GM19240 (cell line): ENCODE measurements around the gene PKP1.

Source experiments
- DNase-seq: peaks from one replicate; pipeline ENCODE4 v3.0.0; 2011; ENCODE audit warnings: low spot score; ENCODE audit not compliant: insufficient read length

PKP1 gene

DNA sequence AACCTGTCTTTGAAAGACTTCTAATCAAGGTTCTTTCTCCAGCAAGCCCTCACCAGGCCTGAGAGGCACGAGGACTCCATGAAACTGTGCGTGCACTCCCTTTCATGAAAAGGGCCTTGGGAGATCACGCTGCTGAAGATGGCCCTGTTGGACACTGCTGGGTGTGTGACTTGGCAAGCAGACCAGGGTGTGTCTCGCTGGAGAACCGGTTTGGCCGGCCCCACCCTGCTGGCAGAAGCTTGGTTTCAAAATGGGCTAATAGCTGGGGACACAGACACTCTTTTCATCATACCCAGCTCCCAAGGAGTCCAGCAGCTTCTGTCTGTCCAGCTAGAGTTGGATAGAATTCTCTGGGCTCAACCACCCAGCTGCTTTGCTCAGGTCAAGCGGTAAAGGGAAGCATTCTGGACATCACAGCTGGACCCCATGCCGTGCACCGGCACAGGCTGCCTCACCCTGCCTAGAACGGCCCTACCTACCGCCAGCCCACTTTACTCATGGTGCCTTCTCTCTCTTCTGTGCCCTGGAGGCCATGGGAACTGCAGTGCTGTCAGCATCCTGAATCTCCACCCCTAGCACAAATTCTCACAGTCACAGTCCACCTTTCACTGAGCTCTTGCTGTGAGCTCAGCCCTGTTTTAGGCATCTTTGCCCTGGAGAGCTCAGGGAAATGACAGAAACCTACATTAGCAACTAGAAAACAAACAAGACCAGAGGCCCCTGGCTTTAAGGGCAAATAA lies 24.6 kb downstream of the PKP1 start:
- no peak for DNase-seq

DNA sequence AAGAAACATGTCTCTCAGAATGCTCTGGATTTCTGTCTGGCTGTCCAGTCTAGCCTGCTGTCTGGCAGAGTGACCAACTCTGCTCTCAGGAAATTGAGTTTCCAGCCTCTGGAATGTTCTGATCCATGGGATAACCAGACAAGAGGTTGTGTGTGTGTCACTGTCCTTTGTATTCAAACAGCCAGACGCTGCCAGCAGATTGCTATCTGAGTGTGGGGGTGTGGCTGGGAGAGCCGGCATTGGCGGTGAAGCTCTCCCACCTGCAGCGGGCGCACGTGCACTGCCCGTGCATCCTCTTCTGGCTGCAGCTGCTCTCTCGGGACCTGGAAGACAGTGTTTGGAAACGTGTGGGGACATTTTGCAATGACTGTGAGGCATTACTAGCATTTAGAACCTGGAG lies 26.1 kb downstream of the PKP1 start:
- no peak for DNase-seq

DNA sequence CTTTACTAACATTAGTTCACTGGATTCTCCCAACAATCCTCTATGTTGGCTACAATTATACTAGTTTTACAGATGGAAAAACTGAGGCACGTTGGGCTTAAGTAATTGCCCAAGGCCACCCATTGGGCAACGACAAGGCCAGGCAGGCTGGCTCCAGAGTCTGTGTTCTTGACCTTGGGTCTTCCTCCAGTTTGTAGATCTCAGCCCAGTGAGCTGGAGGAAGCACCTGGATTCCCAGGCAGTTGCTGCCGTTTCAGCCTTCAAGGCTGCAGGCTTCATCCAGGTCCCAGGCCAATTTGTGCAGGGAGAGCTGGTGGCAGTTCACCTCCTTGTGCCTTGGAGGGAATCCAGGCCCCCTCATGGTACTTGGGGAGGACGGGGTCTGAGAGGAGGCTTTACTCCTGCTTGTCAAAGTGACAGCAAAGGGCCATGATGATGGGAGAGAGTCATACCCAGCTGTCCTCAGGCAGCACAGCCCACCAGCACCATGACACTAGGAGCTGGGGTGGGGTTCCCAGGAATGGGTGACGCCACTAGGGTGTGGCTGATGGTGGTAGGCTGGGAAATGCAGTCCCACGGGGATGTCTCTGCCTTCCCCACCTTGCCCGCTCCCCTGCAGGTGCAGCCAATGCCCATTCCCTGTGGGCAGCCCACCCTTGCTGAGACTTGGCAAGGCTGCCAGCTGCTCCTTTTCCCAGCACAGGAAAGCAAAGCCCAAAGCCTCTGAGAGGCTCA lies 27.1 kb downstream of the PKP1 start:
- no peak for DNase-seq

DNA sequence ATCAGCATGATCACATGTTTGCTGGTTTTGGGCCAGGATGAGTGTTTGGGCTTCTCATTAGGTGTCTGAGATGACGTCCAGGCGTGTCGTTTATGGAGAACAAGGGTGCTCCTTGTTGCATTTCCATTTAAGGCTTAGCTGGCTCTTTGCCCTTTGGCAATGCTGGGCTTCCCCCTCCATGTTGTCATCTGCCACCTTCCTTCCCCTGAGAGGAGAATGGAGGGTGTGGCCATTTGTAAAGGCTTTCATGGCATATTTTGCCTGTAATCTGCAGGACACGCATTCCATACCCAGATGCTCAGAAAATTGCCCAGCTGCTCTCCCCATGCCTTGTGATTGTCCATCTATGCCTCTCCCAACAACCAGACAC lies 27.7 kb downstream of the PKP1 start:
- no peak for DNase-seq

DNA sequence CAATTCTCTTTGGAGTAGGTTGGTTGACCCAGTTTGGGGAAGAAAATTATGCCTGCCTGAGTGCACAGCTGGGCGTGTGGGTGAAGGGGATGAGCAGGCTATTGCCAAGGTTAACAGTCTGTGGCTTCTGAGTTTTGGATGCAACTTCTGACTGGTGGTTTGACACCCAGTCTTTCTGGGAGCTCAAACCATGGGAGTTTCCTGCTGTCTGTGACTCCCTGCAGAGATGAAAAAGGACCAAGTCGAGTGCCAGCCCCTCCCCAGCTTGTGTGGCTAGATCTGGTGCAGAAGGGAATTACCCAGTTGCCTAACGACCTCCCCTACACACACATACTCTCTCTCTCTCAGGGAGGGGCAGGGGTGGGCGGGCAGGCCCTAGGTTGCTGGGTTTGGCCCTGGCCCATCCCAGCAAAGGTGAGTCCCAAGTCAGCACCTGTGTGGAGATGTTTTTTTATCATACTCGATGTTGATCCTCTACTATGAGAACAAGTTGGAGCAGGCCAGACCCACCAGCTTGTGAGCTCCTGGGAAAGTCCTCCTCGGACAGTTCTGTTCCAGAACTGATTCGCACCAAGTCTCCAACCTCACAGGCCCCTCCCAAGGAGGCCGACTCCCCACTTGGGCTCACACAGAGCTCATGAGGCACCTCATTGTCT lies 28.2 kb downstream of the PKP1 start:
- no peak for DNase-seq

DNA sequence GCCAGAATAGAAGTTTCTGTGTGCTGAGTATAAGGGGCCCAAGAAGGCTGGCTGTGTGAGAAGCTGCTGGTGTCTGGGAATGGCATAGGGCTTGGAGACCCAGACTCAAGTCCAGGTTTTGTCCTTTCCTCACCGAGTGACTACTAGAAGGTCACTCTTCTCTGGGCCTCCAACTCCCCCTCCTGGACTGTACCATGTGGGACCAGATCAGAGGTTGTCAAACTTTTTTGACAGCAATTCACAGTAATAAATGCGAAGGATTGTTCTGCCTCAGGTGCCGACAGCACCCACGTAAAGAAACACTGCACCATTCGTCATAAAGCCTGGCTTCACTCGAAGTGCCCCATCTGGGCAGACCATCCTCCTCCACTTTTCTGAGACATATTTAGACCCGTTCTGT lies 29.0 kb downstream of the PKP1 start:
- no peak for DNase-seq

DNA sequence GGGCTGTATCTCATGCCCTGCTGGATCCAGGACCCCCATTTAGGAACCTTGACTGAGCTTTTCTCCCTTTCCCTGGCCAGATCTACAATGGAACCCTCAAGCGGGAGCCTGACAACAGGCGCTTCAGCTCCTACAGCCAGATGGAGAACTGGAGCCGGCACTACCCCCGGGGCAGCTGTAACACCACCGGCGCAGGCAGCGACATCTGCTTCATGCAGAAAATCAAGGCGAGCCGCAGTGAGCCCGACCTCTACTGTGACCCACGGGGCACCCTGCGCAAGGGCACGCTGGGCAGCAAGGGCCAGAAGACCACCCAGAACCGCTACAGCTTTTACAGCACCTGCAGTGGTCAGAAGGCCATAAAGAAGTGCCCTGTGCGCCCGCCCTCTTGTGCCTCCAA lies 29.8 kb downstream of the PKP1 start:
- DNase-seq: no peak

DNA sequence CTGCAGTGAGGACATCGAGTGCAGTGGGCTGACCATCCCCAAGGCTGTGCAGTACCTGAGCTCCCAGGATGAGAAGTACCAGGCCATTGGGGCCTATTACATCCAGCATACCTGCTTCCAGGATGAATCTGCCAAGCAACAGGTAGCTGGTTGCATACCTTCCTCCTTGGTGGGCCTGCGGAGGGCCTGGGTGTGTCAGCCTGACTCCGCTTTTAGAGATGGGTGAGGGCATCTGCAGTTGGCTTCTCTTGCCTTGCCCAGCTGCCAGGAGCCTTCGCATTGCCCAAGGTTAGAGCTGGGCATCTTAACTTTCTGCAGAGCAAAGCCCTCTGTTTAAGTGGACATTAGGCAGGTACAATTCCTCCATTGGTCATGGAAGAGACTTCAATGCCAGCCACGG lies 33.2 kb downstream of the PKP1 start:
- DNase-seq: no peak

DNA sequence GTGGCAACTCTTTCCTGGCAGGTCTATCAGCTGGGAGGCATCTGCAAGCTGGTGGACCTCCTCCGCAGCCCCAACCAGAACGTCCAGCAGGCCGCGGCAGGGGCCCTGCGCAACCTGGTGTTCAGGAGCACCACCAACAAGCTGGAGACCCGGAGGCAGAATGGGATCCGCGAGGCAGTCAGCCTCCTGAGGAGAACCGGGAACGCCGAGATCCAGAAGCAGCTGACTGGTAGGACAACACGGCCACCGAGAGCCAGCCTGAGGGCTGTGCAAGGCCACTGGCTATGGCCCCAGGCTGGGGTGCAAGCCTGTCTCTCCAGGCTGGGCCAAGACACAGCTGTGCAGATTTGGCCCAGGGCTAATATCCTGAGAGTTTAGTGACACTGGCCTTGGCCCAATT lies 34.2 kb downstream of the PKP1 start:
- no peak for DNase-seq

DNA sequence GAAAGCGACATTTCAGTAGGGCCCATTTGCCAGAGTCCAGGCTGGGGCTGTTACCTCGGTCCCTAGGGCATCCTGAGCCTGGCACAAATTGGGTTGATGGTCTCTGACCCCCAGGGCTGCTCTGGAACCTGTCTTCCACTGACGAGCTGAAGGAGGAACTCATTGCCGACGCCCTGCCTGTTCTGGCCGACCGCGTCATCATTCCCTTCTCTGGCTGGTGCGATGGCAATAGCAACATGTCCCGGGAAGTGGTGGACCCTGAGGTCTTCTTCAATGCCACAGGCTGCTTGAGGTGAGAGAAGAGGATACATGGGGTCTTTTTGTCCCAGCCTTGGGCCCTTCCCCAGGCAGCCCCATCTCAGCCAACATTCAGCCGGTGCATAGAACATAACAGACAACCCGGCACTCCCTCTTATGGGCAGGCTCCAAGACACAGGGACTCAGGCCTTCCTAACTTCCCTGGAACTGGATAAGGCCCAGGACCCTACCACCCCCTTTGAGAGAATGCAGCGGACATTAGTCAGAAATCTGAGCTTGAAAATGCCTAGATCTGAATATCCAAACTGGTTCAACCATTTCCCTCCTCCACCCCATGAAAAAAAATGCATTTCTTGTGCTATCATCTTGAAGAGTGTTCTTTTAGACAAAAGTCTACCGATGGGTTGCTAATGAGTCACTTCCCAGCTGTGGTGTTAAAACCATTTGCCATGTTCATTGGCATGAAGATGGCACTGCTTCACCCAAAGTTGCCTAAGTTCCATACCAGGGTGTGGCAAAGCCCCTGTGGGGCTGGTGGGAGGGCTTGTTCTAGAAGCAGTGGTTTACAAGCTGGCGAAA lies 35.4 kb downstream of the PKP1 start:
- DNase-seq: no peak

DNA sequence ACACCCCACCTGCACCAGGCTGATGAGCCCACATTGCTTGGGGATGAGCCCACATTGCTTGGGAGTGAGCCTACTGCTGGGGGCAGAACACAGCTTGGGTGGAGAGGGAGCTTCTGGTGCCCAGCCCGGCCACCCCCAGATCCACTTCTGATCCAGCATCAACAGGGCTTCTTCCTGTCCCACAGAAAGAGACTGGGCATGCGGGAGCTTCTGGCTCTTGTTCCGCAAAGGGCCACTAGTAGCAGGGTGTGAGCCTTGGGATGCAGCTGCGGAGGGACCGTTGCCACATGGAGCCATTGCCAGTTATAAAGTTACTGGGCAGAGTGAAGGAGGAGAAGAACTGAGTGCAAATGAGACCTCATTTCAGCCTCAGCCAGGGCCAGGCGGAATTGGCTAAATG lies 36.3 kb downstream of the PKP1 start:
- DNase-seq: no peak

DNA sequence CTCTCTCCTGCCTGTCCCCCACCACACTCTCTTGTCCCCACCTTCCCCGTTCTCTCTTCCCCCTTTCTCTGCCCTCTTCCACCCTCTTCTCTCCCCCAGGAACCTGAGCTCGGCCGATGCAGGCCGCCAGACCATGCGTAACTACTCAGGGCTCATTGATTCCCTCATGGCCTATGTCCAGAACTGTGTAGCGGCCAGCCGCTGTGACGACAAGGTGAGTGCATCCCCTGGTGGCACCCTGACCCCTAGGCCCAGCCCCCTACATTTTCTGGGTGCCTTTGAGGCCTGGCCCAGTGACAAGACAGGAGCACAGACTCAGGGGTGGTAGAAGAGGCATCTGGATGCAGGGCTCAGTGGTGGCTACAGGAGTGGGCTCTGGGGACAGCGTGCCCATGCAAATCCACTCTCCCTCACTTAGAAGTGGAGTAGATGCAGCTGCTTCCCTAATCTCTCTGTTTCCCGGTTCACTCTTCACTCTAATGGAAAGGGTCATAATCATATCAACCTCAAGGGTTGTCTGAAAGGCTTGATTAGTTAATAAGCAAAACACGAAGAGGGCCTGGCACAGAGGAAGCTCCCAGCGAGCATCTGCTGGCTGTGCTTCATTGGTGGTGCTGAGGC lies 37.0 kb downstream of the PKP1 start:
- no peak for DNase-seq

DNA sequence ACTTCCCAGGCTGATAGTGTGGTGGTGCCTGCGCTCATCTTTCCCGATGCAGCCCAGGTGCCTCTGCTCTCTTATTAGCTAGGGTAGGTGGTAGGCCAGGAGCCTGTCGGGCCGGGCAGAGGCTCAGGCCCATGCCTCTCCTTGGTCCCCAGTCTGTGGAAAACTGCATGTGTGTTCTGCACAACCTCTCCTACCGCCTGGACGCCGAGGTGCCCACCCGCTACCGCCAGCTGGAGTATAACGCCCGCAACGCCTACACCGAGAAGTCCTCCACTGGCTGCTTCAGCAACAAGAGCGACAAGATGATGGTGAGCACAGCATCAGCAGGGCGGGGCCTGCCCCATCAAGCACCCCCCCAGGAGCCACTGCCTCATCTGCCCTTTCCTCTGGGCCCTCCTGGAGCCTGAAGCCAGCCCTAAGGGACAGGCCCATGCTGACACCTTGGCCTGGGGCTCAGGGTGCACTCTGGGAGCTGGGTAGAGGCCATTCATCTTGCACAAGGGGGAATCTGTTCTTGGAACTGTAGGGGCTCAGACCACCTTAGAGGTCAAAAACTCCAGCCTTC lies 38.6 kb downstream of the PKP1 start:
- DNase-seq: no peak

DNA sequence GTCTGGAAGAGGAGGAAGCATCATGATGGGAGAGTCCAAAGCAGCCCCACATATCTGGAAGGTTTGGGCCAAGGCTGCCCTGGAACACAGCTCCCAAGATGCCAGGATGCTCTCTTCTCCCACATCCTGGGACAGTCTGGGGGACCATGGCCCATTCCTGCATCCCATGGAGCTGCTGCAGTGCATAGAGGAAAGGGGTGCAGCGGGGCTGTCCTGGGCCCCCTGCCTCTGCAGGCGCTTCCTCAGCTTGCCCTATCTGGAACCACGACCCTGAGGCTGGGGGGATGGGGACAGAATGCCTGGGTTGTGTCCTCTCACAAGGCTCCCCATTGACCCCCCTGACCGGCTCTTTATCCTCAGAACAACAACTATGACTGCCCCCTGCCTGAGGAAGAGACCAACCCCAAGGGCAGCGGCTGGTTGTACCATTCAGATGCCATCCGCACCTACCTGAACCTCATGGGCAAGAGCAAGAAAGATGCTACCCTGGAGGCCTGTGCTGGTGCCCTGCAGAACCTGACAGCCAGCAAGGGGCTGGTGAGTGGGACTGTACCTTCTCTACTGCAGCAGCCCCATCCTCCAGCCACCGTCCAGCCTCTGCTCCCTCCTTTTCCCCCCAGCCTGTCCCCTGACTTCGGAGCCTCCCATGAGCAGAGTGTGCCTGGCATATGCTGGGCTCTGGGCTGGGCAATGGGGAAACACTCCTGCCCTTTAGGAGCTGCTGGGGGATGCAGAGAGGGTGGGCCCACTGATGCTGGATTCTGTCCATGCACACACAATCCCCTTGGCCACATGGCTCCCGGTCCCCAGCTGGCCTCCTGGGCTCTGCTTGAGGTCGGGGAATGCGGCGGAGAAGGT lies 39.6 kb downstream of the PKP1 start:
- no peak for DNase-seq

DNA sequence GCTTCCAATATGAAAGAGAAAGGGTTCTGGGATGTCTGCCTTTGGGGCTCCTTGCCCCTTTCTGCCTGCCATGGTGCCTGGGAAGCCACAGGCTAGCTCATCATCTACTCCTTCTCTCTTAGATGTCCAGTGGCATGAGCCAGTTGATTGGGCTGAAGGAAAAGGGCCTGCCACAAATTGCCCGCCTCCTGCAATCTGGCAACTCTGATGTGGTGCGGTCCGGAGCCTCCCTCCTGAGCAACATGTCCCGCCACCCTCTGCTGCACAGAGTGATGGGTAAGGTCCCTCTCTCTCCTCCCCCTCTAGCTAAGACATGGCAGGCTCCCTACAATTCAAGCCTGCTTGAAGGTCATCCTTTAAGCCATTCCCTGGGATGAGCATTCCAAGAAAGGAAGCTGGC lies 41.0 kb downstream of the PKP1 start:
- no peak for DNase-seq

DNA sequence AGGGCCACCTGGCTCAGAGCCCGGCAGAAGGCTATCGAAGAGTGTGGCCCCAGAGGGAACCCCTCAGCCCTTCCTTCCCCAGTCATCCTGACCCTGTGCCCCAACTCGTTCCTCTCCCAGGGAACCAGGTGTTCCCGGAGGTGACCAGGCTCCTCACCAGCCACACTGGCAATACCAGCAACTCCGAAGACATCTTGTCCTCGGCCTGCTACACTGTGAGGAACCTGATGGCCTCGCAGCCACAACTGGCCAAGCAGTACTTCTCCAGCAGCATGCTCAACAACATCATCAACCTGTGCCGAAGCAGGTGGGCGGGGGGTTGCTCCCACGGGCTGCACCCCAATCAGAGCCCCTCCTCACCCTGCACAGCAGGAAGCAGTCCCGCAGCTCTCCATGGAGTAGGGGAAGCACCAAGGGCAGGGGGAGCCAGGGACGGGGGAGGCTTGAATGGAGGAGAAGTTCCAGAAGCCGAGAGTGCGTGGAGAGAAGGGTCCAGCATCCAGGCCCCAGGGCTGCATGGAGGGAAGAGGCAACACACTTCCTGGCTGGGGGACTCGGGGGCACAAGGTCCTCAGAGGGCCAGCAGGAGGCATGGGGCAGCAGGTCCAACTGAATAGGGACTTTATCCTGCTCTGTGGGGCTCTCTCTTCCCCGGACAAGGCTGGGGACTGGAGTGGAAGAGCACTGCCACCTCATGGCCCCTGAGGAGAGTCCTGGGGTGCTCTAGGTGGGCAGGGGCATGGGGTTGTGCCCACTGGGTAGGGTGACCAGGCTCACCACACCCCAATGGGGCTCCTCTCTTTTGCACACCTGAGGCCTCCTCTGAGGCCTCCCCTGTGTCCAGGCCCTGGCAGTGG lies 41.7 kb downstream of the PKP1 start:
- DNase-seq: no peak

DNA sequence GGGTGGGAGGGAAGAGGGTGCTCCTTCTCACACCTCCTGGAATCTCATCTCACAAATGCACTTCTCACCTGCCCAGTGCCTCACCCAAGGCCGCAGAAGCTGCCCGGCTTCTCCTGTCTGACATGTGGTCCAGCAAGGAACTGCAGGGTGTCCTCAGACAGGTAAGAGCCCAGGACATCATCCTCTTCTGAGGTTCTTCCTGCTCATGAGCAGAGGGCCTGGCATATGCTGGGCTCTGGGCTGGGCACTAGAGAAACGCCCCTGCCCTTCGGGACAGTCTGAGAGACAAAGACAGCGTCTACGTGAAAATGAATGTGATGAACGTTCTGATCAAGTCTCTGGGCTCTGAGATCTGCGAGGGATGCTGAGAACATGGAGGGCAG lies 42.4 kb downstream of the PKP1 start:
- DNase-seq: no peak

DNA sequence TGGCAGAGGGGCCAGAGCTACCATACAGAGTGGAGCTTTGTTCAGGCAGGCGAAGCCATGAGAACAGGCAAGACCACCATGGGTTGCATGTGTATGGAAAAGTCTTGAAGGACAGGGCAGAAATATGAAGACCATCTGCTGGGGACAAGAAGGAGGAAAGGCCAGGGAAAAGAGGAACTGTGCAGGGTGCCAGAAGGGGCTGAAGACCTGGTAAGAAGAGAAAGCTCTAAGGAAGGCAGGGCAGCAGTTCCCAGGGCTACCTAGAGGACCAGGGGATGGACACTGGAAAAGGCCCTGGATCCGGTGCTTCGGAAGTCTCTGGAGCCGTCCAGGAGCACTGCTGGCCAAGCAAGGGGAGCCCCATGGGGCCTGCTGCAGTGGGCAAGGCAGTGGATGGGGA lies 43.4 kb downstream of the PKP1 start:
- no peak for DNase-seq

DNA sequence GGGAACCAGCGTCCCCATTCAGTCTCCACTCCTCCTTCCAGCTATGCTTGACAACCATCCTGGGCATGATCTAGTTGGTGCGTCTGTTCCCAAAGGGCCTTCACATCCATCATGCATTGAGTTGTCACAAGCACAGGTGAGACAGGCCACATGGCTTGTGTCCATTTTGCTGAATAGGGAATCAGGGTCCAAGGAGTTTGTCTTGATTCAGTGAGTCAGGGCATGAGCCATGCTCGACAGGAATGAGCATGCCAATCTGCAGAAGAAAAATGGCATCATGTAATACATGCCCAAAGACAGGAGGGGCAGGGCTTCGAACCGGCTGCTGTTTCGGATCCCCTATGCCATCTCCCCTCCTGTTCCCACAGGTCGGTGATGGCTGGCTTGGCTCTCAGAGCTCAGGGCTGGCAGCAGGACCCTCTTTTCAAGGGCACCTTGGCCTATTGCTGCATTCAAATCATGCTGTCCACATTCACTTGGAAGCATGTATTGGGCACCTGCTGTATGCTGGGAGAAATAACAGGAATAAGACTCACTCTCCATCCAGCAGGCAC lies 44.5 kb downstream of the PKP1 start:
- no peak for DNase-seq
